ENCODE results near the gene KDSR.

The KDSR gene

DNA sequence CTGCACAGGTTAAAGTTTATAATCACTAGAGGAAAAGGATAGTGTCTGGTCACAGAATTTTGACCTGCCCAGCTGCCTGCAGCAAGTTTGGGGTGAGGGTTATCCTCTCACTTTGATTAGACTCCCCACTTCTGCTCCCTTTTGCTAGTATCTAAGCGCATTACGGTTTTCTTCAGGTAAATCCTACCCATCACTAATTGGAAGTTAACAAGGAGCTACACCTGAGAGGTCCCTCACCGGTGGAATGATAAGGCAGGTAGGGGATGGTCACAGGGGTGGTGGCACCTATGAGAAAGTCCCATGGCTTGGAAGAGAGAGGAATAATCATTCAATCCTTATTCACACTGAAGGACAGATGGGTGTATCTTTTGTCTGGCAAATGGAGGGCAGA, 55.0 kb downstream of the KDSR start:
- TF ChIP-seq SIN3A (IDR thresholded peaks at IDR 0.05; ENCODE audit: borderline replicate concordance, insufficient read depth, low read length) (no peak), FOXP2 (optimal IDR thresholded peaks at IDR 0.05; ENCODE audit: borderline replicate concordance, extremely low read depth, extremely low read length, insufficient read depth) (no peak), POLR2AphosphoS5 (IDR thresholded peaks at IDR 0.05; ENCODE audit: low read depth, low read length) (no peak), TAF1 (IDR thresholded peaks at IDR 0.05; ENCODE audit: borderline replicate concordance, insufficient read depth, low read length) (no peak)
- TF ChIP-seq, protein P1, sequence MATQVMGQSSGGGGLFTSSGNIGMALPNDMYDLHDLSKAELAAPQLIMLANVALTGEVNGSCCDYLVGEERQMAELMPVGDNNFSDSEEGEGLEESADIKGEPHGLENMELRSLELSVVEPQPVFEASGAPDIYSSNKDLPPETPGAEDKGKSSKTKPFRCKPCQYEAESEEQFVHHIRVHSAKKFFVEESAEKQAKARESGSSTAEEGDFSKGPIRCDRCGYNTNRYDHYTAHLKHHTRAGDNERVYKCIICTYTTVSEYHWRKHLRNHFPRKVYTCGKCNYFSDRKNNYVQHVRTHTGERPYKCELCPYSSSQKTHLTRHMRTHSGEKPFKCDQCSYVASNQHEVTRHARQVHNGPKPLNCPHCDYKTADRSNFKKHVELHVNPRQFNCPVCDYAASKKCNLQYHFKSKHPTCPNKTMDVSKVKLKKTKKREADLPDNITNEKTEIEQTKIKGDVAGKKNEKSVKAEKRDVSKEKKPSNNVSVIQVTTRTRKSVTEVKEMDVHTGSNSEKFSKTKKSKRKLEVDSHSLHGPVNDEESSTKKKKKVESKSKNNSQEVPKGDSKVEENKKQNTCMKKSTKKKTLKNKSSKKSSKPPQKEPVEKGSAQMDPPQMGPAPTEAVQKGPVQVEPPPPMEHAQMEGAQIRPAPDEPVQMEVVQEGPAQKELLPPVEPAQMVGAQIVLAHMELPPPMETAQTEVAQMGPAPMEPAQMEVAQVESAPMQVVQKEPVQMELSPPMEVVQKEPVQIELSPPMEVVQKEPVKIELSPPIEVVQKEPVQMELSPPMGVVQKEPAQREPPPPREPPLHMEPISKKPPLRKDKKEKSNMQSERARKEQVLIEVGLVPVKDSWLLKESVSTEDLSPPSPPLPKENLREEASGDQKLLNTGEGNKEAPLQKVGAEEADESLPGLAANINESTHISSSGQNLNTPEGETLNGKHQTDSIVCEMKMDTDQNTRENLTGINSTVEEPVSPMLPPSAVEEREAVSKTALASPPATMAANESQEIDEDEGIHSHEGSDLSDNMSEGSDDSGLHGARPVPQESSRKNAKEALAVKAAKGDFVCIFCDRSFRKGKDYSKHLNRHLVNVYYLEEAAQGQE (IDR thresholded peaks at IDR 0.05; ENCODE audit: insufficient read depth in 1 of 2, low read depth in 2 of 2, low read length in 2 of 2) = no peak

DNA sequence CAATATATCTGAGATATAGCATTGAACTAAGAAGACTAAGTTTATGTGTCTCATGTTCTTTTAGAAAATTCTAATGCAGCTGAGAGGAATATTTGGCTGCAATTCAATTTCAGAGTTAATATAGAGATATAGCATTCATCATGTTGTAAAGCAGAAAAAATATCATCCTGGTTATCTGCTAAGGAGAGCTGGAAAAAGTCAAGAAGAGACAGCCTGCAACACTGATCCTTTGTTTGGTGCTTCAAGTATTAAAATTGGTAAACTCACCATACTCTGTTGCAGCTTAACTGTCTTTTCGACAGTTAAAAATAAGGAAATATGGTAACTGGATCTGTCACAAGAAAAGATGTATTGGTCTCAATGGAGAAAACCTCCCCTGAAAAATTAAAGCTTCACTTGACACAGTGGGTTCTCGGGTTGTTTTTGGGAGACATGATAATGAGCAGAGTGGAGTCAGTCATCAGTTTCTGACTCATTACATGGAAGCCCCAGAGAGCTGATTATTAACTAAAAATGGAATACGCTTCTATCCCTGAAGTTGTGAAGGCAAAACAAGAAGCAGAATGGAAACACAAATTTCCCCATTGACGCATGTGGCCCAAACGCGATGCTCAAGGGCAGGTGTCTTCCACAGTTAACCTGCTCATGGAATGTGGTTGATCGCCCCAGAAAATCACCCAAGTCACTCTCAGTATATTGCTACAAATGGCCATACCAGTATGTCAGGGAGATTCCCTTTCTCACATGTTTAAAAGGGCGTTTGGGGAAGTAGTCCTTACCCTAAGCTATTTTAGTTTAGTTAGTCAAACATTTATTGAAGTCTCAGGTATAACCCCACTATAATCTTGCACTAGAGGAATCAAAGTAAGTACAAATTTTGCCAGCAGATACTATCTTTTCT, 55.6 kb downstream of the KDSR start:
- TF ChIP-seq TAF1 (IDR thresholded peaks at IDR 0.05; ENCODE audit: borderline replicate concordance, insufficient read depth, low read length) (no peak), FOXP2 (optimal IDR thresholded peaks at IDR 0.05; ENCODE audit: borderline replicate concordance, extremely low read depth, extremely low read length, insufficient read depth) (no peak), SIN3A (IDR thresholded peaks at IDR 0.05; ENCODE audit: borderline replicate concordance, insufficient read depth, low read length) (no peak), POLR2AphosphoS5 (IDR thresholded peaks at IDR 0.05; ENCODE audit: low read depth, low read length) (no peak)
- TF ChIP-seq, protein P1 (IDR thresholded peaks at IDR 0.05; ENCODE audit: insufficient read depth in 1 of 2, low read depth in 2 of 2, low read length in 2 of 2) = no peak

DNA sequence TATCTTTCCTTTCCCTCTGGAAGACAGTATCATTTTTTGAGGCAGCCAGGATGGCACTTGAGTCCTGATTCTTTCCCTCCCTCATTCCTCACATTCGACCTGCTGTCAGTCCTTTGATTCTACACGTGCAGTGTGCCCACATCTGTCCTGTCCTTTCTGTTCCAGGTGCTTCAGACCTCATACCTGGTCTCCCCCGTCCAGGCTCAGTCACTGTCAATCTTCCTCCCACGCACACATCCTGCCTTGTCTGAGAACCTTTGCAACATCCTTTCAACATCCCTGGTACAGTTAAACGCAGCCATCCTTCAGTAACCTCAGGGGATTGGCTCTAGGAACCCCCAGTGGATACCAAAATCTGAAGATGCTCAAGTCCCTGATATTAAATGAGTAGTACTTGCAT, 57.6 kb downstream of the KDSR start:
- TF ChIP-seq FOXP2 (optimal IDR thresholded peaks at IDR 0.05; ENCODE audit: borderline replicate concordance, extremely low read depth, extremely low read length, insufficient read depth) = no peak
- TF ChIP-seq SIN3A (IDR thresholded peaks at IDR 0.05; ENCODE audit: borderline replicate concordance, insufficient read depth, low read length) = no peak
- TF ChIP-seq POLR2AphosphoS5 (IDR thresholded peaks at IDR 0.05; ENCODE audit: low read depth, low read length) = no peak
- TF ChIP-seq, protein P1 (IDR thresholded peaks at IDR 0.05; ENCODE audit: insufficient read depth in 1 of 2, low read depth in 2 of 2, low read length in 2 of 2) = no peak
- no peak for TF ChIP-seq TAF1 (IDR thresholded peaks at IDR 0.05; ENCODE audit: borderline replicate concordance, insufficient read depth, low read length)

DNA sequence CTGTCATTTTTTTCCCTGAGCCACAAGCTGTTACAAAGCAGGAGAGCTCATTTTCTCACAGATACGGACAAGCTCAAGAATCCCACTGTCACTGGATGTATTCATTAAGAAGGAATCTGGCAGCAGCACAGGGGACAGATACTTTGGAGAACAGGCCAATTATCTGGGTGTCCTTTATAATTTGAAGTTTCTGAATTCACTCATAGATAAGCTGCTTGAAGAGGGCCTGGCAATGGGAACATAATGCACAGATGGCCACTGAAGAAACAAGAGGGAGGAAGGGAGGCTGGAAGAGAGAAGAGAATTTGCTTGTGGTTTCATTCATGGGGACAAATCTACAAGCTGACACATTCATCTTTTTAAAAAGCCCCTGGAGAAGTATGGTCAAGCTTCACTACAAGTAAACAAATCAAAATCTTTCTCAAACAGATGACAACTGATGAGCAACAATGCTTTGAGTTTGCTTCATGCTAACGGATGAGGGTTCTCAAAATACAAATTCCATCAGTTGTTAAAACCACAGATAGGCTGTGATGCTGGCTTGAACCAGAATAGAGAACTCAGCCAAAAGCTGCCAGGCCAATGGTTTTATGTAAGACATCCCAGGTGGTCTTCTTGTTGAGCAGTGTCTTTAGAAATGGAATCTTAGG, 59.3 kb downstream of the KDSR start:
- TF ChIP-seq FOXP2 (optimal IDR thresholded peaks at IDR 0.05; ENCODE audit: borderline replicate concordance, extremely low read depth, extremely low read length, insufficient read depth) (no peak), SIN3A (IDR thresholded peaks at IDR 0.05; ENCODE audit: borderline replicate concordance, insufficient read depth, low read length) (no peak), TAF1 (IDR thresholded peaks at IDR 0.05; ENCODE audit: borderline replicate concordance, insufficient read depth, low read length) (no peak), POLR2AphosphoS5 (IDR thresholded peaks at IDR 0.05; ENCODE audit: low read depth, low read length) (no peak)
- TF ChIP-seq, protein P1 (IDR thresholded peaks at IDR 0.05; ENCODE audit: insufficient read depth in 1 of 2, low read depth in 2 of 2, low read length in 2 of 2) = no peak

All from PFSK-1 (cell line).